Glutamatergic neuron (in vitro differentiated cells): Measurements from ENCODE around the gene PRCD. TPM values are rescaled to one million over a fixed set of nuclear protein-coding genes. Genes with fewer than 3 reads are reported as not detected.
"Not testable (repeated sequence)": the region's sequence is repeated elsewhere in the genome, so short reads cannot be mapped to it uniquely, and the experiment has no call there.

Experiments
- DNase-seq: peaks from one replicate; pipeline ENCODE4 v3.0.0; 2022
- H3K27ac Mint-ChIP-seq: one replicate; pipeline ENCODE4 v1.8.0; 2020; ENCODE audit warnings: mild to moderate bottlenecking, mixed read lengths, inconsistent platforms; ENCODE audit not compliant: unreplicated experiment
- H3K27me3 Mint-ChIP-seq: one replicate; pipeline ENCODE4 v1.8.0; 2020; ENCODE audit warnings: mild to moderate bottlenecking, moderate library complexity, mixed read lengths, inconsistent platforms; ENCODE audit not compliant: unreplicated experiment
- H3K36me3 Mint-ChIP-seq: one replicate; pipeline ENCODE4 v1.8.0; 2020; ENCODE audit warnings: mild to moderate bottlenecking, mixed read lengths, inconsistent platforms; ENCODE audit not compliant: unreplicated experiment
- H3K4me1 Mint-ChIP-seq: one replicate; pipeline ENCODE4 v1.8.0; 2020; ENCODE audit warnings: mild to moderate bottlenecking, low read depth, mixed read lengths, inconsistent platforms; ENCODE audit not compliant: unreplicated experiment
- H3K4me3 Mint-ChIP-seq: one replicate; pipeline ENCODE4 v1.8.0; 2020; ENCODE audit warnings: mild to moderate bottlenecking, mixed read lengths, inconsistent platforms; ENCODE audit not compliant: unreplicated experiment
- H3K9me3 Mint-ChIP-seq: one replicate; pipeline ENCODE4 v1.8.0; 2020; ENCODE audit warnings: mild to moderate bottlenecking, moderate library complexity, mixed read lengths, inconsistent platforms; ENCODE audit not compliant: unreplicated experiment
- CTCF ChIP-seq: fragments of 200-600 bp; sonication (generic); IDR thresholded peaks from one replicate; pipeline ENCODE4 v1.5.0; 2021; ENCODE audit not compliant: partially characterized antibody, unreplicated experiment
- total RNA-seq: library from RNA; stranded (reverse); fragmentation: NEBNext Ultra II Directional; extraction: Animal tissue kit (Norgen Biotek cat#: 25700); gene quantifications from one replicate; pipeline ENCODE4 v1.2.1, GENCODE V29; 2021; ENCODE audit not compliant: unreplicated experiment

PRCD gene
- total RNA-seq, 1 donor from 2014 or later = 1.4 TPM

DNA sequence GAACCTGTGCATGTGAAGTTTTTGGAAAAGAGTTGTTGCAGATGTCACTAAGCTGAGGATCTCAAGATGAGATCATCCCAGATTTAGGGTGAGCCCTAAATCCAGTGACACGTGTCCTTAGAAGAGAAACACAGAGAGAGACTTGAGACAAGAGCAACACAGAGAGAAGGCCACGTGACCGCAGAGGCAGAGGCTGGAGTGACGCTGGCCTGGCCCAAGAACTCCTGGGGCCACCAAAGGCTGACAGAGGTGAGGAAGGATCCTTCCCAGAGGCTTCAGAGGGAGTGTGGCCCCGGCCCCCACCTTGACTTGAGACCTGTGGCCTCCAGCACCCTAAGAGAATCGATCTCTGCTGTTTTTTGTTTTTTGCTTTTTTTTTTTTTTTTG, 26.5 kb upstream of the PRCD start:
- TF ChIP-seq CTCF = no peak
- Mint-ChIP-seq H3K4me1 (no peaks in the 10 kb centered on the region), H3K4me3 (no peak overlapping the region), H3K9me3 (peaks cover 3% of the 10 kb centered on the region), H3K36me3 (no peaks in the 10 kb centered on the region), H3K27ac (no peak overlapping the region), H3K27me3 (no peaks in the 10 kb centered on the region)
- no peak for DNase-seq

- not testable (repeated sequence) for H3K27ac Mint-ChIP-seq, DNase-seq, H3K4me3 Mint-ChIP-seq, H3K36me3 Mint-ChIP-seq, H3K27me3 Mint-ChIP-seq, H3K4me1 Mint-ChIP-seq, H3K9me3 Mint-ChIP-seq
Measured at GRCh38 chr17:76514355-76514754, 25.5 kb upstream of the PRCD start.

- no peak overlapping the region for H3K27ac Mint-ChIP-seq
- peaks cover 1% of the 10 kb centered on the region for H3K9me3 Mint-ChIP-seq
Measured at GRCh38 chr17:76515274-76515949, 24.4 kb upstream of the PRCD start.

GRCh38 chr17:76517638-76518038, 22.2 kb upstream of the PRCD start:
- Mint-ChIP-seq H3K4me1 (peaks cover 3% of the 10 kb centered on the region), H3K36me3 (no peaks in the 10 kb centered on the region), H3K4me3 (no peak overlapping the region), H3K9me3 (peaks cover 1% of the 10 kb centered on the region), H3K27ac (no peak overlapping the region), H3K27me3 (peaks cover 4% of the 10 kb centered on the region)
- no peak for TF ChIP-seq CTCF
- DNase-seq = no peak

More at GRCh38 chr17:76515274-76515949, 24.4 kb upstream of the PRCD start:
- Mint-ChIP-seq H3K36me3 (no peaks in the 10 kb centered on the region), H3K4me1 (peaks cover 3% of the 10 kb centered on the region), H3K27me3 (peaks cover 4% of the 10 kb centered on the region), H3K4me3 (no peak overlapping the region)
- TF ChIP-seq CTCF = no peak
- DNase-seq = no peak

DNA sequence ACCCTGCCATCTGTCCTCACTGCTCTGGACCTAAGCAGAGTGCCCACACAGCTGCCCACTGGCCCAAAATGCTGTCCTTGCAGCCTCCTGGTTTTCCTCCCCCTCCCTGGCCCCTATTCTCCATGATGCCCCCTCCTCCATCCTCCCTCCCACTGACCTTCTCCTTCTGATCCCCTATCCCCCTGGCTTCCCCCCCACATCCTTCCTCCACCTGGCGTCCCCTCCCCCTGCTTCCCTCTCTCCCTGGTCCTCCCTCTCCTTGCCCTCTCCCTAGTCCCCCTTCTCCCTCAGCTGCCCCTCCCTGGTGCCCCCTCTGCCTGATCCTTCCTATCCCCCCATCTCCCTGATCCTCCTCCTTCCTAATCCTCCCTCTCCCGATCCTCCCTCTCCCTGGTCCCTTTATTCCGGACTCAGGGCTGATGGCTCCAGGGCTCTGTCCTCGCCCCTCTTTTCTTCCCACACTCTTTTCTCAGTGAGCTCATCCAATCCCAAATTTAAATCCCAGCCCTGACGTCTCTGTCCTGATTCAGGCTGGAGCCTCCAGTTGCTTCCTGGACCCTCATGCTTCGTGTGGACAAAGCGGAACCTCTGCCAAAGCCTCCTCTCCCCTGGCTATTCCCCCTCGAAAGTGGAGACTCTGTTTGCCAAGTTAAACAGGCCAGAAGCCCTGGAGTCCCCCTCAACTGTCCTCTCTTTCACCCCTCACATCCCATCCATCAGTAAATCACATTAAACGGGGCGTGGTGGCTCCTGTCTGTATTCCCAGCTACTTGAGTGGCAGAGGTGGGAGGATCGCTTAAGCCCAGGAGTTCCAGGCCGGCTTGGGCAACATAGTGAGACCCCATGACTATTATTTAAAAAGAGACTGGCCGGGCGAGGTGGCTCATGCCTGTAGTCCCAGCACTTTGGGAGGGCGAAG, 20.5 kb upstream of the PRCD start:
- Mint-ChIP-seq H3K4me3 (no peak overlapping the region), H3K27me3 (peaks cover 4% of the 10 kb centered on the region), H3K4me1 (peaks cover 3% of the 10 kb centered on the region), H3K36me3 (no peaks in the 10 kb centered on the region), H3K9me3 (peaks cover under 1% of the 10 kb centered on the region), H3K27ac (no peak overlapping the region)
- no peak for DNase-seq
- no peak for TF ChIP-seq CTCF
